Measurements from ENCODE around the gene RBBP7. TPM values are rescaled to one million over a fixed set of nuclear protein-coding genes. Genes with fewer than 3 reads are reported as not detected.

The RBBP7 gene
- total RNA-seq, 1 experiment from 2014 or later: 196 TPM

GRCh38 chrX:16839219-16839851 is 30.8 kb downstream of the RBBP7 start:
- H3K4me1 Mint-ChIP-seq (ENCODE audit: low read depth, unreplicated experiment): peaks cover 12% of the 10 kb centered on the region
- no peak overlapping the region for H3K27ac Mint-ChIP-seq (ENCODE audit: unreplicated experiment)
- no peaks in the 10 kb centered on the region for H3K9me3 Mint-ChIP-seq (ENCODE audit: low read depth, unreplicated experiment)
- no TSS peak for BruUV-seq (replicated peaks)
- intact Hi-C loops (cut with micrococcal nuclease; ENCODE audit: unreplicated experiment): loop anchor here (5.0 kb wide), 1 partner anchor 208 kb away; no protein-coding TSS in a partner anchor
- no peak for TF ChIP-seq CTCF (IDR thresholded peaks at IDR 0.05; ENCODE audit: unreplicated experiment)
- CTCF ChIA-PET: no interaction called here
- peaks cover 18% of the 10 kb centered on the region for H3K36me3 Mint-ChIP-seq (ENCODE audit: insufficient read depth, unreplicated experiment)
- no peak for DNase-seq
- H3K27me3 Mint-ChIP-seq (ENCODE audit: unreplicated experiment): no peaks in the 10 kb centered on the region
- H3K4me3 Mint-ChIP-seq (ENCODE audit: low read depth, unreplicated experiment): no peak overlapping the region

GRCh38 chrX:16838202-16839066 is 31.7 kb downstream of the RBBP7 start:
- no peak for DNase-seq
- no TSS peak for BruUV-seq (replicated peaks)
- no peak for TF ChIP-seq CTCF (IDR thresholded peaks at IDR 0.05; ENCODE audit: unreplicated experiment)
- Mint-ChIP-seq H3K4me3 (ENCODE audit: low read depth, unreplicated experiment) (no peak overlapping the region), H3K9me3 (ENCODE audit: low read depth, unreplicated experiment) (no peaks in the 10 kb centered on the region), H3K36me3 (ENCODE audit: insufficient read depth, unreplicated experiment) (peaks cover 23% of the 10 kb centered on the region), H3K27me3 (ENCODE audit: unreplicated experiment) (no peaks in the 10 kb centered on the region), H3K27ac (ENCODE audit: unreplicated experiment) (no peak overlapping the region), H3K4me1 (ENCODE audit: low read depth, unreplicated experiment) (peaks cover 12% of the 10 kb centered on the region)
- CTCF ChIA-PET: no interaction called here
- intact Hi-C loops (cut with micrococcal nuclease; ENCODE audit: unreplicated experiment): loop anchor here (5.0 kb wide), 1 partner anchor 209 kb away; no protein-coding TSS in a partner anchor

- no TSS peak for BruUV-seq (replicated peaks)
- no peak overlapping the region for H3K4me3 Mint-ChIP-seq (ENCODE audit: low read depth, unreplicated experiment)
- no peaks in the 10 kb centered on the region for H3K27me3 Mint-ChIP-seq (ENCODE audit: unreplicated experiment)
- DNase-seq: peak; percentile 57
- TF ChIP-seq CTCF (IDR thresholded peaks at IDR 0.05; ENCODE audit: unreplicated experiment): peak; percentile 65
- no peaks in the 10 kb centered on the region for H3K9me3 Mint-ChIP-seq (ENCODE audit: low read depth, unreplicated experiment)
- H3K27ac Mint-ChIP-seq (ENCODE audit: unreplicated experiment): peak overlapping the region; percentile 50
- CTCF ChIA-PET: interaction anchor here (0.8 kb wide), 1 partner anchor 210 kb away, joined by 3 read pairs; no protein-coding TSS in a partner anchor
- H3K4me1 Mint-ChIP-seq (ENCODE audit: low read depth, unreplicated experiment): peaks cover 12% of the 10 kb centered on the region
- intact Hi-C loops (cut with micrococcal nuclease; ENCODE audit: unreplicated experiment): loop anchor here (5.0 kb wide), 1 partner anchor 211 kb away; no protein-coding TSS in a partner anchor
- peaks cover 21% of the 10 kb centered on the region for H3K36me3 Mint-ChIP-seq (ENCODE audit: insufficient read depth, unreplicated experiment)
Observed at GRCh38 chrX:16836371-16836770, 33.8 kb downstream of the RBBP7 start.

GRCh38 chrX:16834806-16835205 is 35.4 kb downstream of the RBBP7 start:
- Mint-ChIP-seq H3K36me3 (ENCODE audit: insufficient read depth, unreplicated experiment) (peaks cover 17% of the 10 kb centered on the region), H3K4me3 (ENCODE audit: low read depth, unreplicated experiment) (no peak overlapping the region), H3K27ac (ENCODE audit: unreplicated experiment) (no peak overlapping the region), H3K27me3 (ENCODE audit: unreplicated experiment) (no peaks in the 10 kb centered on the region), H3K9me3 (ENCODE audit: low read depth, unreplicated experiment) (no peaks in the 10 kb centered on the region), H3K4me1 (ENCODE audit: low read depth, unreplicated experiment) (peaks cover 12% of the 10 kb centered on the region)
- intact Hi-C loops (cut with micrococcal nuclease; ENCODE audit: unreplicated experiment): loop anchor here (5.0 kb wide), 1 partner anchor 212 kb away; no protein-coding TSS in a partner anchor
- TF ChIP-seq CTCF (IDR thresholded peaks at IDR 0.05; ENCODE audit: unreplicated experiment): no peak
- no TSS peak for BruUV-seq (replicated peaks)
- DNase-seq: no peak
- CTCF ChIA-PET: no interaction called here
